ENCODE results near the gene HDGF. TPM values are rescaled to one million over a fixed set of nuclear protein-coding genes. Genes with fewer than 3 reads are reported as not detected.
"Not testable (repeated sequence)": the region's sequence is repeated elsewhere in the genome, so short reads cannot be mapped to it uniquely, and the experiment has no call there.

The HDGF gene
- total RNA-seq, 1 donor from 2014 or later: 359 TPM

DNA sequence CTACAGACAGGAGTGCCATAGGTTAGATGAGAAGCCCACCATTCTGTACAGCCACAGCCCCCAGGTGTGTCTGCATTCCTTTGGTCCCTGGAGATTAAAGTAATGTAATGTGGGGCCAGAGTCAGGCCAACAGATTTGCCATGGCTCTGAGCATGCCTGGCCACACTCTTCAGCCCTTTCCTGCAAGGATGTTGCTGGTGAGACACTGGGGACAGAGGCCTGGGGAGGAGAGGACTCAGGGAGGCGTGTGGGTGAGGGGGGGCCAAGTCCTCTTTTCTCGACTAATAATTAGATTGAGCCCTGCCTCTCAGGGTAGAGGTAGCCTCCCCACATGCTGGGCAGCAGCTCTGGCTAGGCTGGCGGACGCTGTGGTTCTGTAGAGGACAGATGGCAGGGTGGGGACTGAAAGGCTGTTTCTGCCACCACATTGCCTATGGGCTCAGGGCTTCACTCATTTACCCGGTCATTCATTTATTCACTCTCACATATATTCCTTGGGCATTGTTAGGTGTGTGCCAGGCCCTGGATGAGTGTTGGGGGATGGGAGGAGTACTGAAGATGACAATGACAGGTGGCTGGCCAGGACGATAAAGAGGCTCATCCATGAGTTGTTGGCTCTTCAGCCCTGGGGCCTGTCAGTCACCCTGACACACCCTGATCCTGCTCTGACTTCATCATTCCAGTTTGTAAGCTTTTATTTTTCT lies 8.8 kb upstream of the HDGF start:
- Mint-ChIP-seq H3K27me3 (ENCODE audit: low read depth) (no peaks in the 10 kb centered on the region), H3K9me3 (no peaks in the 10 kb centered on the region), H3K27ac (no peak overlapping the region), H3K36me3 (ENCODE audit: low read depth) (no peaks in the 10 kb centered on the region), H3K4me1 (ENCODE audit: low read depth) (no peaks in the 10 kb centered on the region), H3K4me3 (ENCODE audit: low read depth) (no peak overlapping the region)
- intact Hi-C loops (cut with micrococcal nuclease): no loop called here
- DNase-seq (ENCODE audit: low spot score): no peak

DNA sequence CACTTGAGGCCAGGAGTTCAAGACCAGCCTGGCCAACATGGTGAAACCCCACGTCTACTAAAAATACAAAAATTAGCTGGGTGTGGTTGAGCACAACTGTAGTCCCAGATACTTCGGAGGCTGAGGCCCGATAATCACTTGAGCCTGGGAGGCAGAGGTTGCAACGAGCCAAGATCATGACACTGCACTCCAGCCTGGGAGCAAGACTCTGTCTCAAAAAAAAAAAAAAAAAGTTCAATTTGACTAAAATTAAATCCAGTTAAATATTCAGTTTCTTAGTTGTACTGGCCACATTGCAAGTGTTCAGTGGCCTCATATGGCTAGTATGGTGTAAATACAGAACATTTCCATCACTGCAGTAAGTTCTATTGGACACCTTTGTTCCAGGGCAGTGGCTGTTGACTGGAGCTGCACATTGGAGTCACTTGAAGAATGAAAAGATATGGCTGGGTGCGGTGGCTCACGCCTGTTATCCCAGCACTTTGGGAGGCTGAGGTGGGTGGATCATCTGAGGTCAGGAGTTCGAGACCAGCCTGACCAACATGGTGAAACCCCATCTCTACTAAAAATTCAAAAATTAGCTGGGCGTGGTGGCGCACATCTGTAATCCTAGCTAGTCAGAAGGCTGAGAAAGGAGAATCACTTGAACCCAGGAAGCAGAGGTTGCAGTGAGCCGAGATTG lies 6.2 kb upstream of the HDGF start:
- H3K27me3 Mint-ChIP-seq (ENCODE audit: low read depth); H3K4me3 Mint-ChIP-seq (ENCODE audit: low read depth); intact Hi-C loops (cut with micrococcal nuclease); H3K36me3 Mint-ChIP-seq (ENCODE audit: low read depth); DNase-seq (ENCODE audit: low spot score); H3K9me3 Mint-ChIP-seq; H3K4me1 Mint-ChIP-seq (ENCODE audit: low read depth); H3K27ac Mint-ChIP-seq: not testable (repeated sequence)

DNA sequence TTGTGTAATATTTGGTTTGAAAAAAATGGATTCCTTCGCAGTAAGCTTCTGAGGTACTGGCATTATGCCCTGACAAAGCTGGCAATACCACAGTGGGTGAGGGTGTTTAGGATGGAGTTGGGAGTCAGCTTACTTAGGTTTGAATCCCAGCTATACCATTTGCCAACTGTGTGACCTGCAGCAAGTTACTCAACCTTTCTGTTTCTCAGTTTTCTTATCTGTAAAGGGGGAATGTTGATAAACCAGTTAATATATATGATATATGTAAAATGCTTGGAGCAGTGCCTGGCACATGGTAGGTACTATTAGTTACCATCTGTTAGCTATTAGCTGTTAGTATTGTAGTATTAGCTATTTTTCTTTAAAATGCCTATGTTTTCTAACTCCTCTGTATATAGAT lies 4.9 kb upstream of the HDGF start:
- peaks cover 7% of the 10 kb centered on the region for H3K4me1 Mint-ChIP-seq (ENCODE audit: low read depth)
- DNase-seq (ENCODE audit: low spot score): no peak
- H3K9me3 Mint-ChIP-seq: no peaks in the 10 kb centered on the region
- H3K27ac Mint-ChIP-seq: no peak overlapping the region
- H3K4me3 Mint-ChIP-seq (ENCODE audit: low read depth): no peak overlapping the region
- intact Hi-C loops (cut with micrococcal nuclease): no loop called here
- peaks cover 3% of the 10 kb centered on the region for H3K36me3 Mint-ChIP-seq (ENCODE audit: low read depth)
- no peaks in the 10 kb centered on the region for H3K27me3 Mint-ChIP-seq (ENCODE audit: low read depth)

DNA sequence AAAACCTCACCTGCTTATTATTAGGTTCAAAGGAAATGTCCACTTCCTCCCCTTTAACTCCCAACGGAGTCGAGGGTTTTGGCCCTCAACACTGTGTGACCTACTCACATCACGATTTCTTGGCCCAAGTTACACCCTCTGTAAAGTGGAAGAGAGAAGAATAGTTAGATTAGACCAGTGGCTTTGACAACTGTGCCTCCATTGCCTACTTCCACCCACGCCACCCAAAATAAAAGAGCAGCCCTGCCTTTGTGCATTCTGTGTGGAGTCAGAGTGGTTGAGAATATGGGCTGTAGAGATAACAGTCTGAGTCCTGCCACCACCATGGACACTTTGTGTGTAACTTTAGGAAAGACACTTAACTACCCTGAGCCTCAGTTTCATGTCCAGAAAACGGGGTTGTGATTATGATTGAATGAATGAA lies 4.1 kb upstream of the HDGF start:
- Mint-ChIP-seq H3K36me3 (ENCODE audit: low read depth) (peaks cover 5% of the 10 kb centered on the region), H3K27me3 (ENCODE audit: low read depth) (no peaks in the 10 kb centered on the region), H3K4me3 (ENCODE audit: low read depth) (no peak overlapping the region), H3K4me1 (ENCODE audit: low read depth) (peaks cover 7% of the 10 kb centered on the region), H3K27ac (no peak overlapping the region), H3K9me3 (no peaks in the 10 kb centered on the region)
- no peak for DNase-seq (ENCODE audit: low spot score)
- intact Hi-C loops (cut with micrococcal nuclease): no loop called here

DNA sequence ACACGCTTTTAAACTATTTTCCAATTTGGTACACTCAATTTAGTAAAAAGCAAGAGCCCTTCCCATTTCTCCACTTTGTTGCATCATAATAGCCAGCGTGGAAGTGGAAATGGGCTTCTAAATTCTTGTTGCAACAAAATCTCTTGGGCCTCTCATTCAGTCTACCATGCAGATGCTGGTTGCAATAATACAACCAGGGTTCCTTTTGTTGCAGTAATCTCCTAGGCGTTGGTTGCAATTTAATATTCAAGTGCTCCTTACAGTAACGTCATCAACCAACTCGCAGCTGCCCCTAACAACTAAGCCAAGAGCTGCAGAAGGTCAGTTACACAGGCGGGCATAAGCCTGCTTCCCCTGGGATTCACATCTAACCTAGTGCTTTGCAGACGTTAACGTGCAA lies 2.7 kb upstream of the HDGF start:
- intact Hi-C loops (cut with micrococcal nuclease): loop anchor here (5.0 kb wide), 1 partner anchor 247 kb away; no protein-coding TSS in a partner anchor
- Mint-ChIP-seq H3K9me3 (no peaks in the 10 kb centered on the region), H3K27ac (no peak overlapping the region), H3K4me1 (ENCODE audit: low read depth) (peaks cover 12% of the 10 kb centered on the region), H3K27me3 (ENCODE audit: low read depth) (no peaks in the 10 kb centered on the region), H3K36me3 (ENCODE audit: low read depth) (peaks cover 19% of the 10 kb centered on the region), H3K4me3 (ENCODE audit: low read depth) (no peak overlapping the region)
- DNase-seq (ENCODE audit: low spot score): no peak

DNA sequence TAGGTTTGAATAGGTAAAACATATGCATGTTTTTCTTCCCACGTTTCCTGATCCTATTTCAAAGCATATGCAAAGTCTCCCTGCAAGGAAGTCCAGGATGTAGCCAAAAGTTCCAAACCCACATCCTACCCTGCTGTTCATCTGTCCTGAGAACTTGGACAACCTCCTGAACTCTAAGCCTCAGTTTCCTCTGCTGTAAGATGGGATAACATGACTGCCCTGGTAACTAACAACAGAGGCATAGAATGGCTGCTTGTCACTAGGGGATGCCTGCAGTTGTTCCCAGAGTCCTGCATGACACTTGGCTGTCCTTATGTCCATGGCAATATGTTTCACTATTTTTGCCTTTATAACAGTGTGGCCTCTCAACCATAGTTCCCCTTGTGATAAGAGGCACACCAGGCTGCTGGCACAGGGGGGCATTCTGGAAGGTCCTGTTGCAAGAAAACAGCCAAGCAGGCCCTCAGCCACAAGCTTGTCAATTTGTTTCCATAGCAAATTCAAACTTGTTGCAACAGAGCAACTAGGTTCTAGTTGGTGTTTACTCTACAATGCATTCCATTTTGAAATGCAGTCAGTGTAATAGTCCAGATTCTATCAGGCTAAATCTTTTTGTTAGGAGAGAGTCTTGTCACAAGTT lies 1.5 kb upstream of the HDGF start:
- no peaks in the 10 kb centered on the region for H3K9me3 Mint-ChIP-seq
- intact Hi-C loops (cut with micrococcal nuclease): loop anchor here (5.0 kb wide), 1 partner anchor 246 kb away; no protein-coding TSS in a partner anchor
- H3K27ac Mint-ChIP-seq: peak overlapping the region; percentile 80

DNA sequence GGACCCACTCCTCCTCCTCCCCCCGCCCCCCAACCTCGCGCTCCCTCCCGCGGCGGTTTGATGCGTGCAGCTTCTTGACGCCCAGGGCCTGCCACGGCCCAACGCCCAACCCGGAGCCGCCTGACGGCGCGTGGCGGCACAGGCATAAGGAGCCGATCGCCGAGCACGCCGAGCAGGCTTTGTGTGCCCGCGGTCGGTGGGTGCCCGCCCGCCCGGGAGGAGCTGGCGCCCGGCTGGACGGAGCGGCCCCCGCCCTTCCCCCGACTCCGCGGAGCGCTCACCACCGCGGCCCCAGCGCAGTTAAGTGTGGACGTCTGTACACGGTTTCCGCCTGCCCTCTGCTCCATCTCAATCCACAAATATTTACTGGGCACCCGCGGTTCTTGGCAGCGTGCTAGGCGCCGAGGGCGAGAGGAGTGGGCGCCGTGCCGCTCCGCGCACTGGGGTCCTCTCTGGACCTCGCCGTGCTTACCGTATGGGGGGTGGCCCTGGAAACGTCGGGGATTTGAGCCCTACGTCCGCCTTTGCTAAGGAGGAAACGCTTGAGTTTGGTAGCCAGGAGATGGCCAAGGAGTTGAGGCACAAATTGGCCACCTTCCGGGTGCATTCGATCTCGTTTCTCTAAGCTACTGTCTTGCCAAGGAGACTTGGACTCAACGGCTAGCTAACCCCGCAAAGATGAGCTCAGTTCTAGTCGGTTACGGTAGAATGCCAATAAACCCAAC lies 444 bp upstream of the HDGF start:
- peak overlapping the region; percentile 97 for H3K4me3 Mint-ChIP-seq (ENCODE audit: low read depth)
- no peaks in the 10 kb centered on the region for H3K27me3 Mint-ChIP-seq (ENCODE audit: low read depth)
- H3K36me3 Mint-ChIP-seq (ENCODE audit: low read depth): peaks cover 34% of the 10 kb centered on the region
- DNase-seq (ENCODE audit: low spot score): peak; percentile 93
- intact Hi-C loops (cut with micrococcal nuclease): loop anchor here (1.0 to 5.0 kb wide), 4 partner anchors 11 to 245 kb away; partner anchors contain the start of genes ISG20L2, METTL25B, MRPL24 and PRCC
- H3K27ac Mint-ChIP-seq: peak overlapping the region; percentile 92
- peaks cover 32% of the 10 kb centered on the region for H3K4me1 Mint-ChIP-seq (ENCODE audit: low read depth)
- no peaks in the 10 kb centered on the region for H3K9me3 Mint-ChIP-seq

More for the DNA sequence above, 1.5 kb upstream of the HDGF start:
- Mint-ChIP-seq H3K27me3 (ENCODE audit: low read depth) (no peaks in the 10 kb centered on the region), H3K36me3 (ENCODE audit: low read depth) (peaks cover 30% of the 10 kb centered on the region), H3K4me3 (ENCODE audit: low read depth) (peak overlapping the region; percentile 97), H3K4me1 (ENCODE audit: low read depth) (peaks cover 24% of the 10 kb centered on the region)
- DNase-seq (ENCODE audit: low spot score): no peak

DNA sequence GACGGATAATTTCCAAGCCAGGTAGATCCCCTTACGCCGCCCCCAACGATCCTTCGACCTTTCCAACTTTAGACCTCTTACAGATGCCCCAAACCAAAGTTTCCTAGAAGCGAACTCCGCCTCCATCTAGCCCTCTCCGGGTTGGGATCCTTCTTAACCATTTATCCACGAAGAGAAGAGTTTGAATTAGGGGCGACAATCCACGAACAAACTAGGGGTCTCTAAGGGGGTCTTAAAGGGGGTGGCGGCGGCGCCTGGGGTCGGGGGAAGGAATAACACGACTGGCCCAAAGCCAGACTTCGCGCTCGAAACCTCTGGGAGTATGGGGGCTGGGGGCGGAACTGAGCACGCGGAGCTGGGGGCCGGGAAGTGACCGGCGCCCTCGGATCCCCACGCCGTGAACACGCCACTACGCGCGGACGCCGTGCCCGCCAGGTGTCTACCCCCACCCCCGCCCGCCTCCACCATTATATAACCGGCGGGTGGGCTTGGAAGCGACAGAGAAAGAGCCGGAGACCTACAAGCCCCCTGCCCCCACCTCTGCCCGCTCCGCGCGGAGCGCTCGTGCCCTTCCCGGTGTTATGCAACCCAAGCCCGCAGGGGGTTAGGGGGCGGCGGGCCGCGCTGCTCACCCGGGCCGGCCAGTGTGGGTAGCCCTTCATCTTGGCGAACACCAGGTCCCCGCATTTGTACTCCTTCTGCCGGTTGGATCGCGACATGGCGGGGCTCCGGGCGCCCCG lies 594 bp downstream of the HDGF start:
- no peaks in the 10 kb centered on the region for H3K27me3 Mint-ChIP-seq (ENCODE audit: low read depth)
- no peaks in the 10 kb centered on the region for H3K9me3 Mint-ChIP-seq
- H3K36me3 Mint-ChIP-seq (ENCODE audit: low read depth): peaks cover 41% of the 10 kb centered on the region
- intact Hi-C loops (cut with micrococcal nuclease): loop anchor here (1.0 to 5.0 kb wide), 4 partner anchors 10 to 244 kb away; partner anchors contain the start of genes ISG20L2, METTL25B, MRPL24 and PRCC
- H3K4me3 Mint-ChIP-seq (ENCODE audit: low read depth): peak overlapping the region; percentile 94
- peak overlapping the region; percentile 92 for H3K27ac Mint-ChIP-seq
- peaks cover 36% of the 10 kb centered on the region for H3K4me1 Mint-ChIP-seq (ENCODE audit: low read depth)
- DNase-seq (ENCODE audit: low spot score): no peak

DNA sequence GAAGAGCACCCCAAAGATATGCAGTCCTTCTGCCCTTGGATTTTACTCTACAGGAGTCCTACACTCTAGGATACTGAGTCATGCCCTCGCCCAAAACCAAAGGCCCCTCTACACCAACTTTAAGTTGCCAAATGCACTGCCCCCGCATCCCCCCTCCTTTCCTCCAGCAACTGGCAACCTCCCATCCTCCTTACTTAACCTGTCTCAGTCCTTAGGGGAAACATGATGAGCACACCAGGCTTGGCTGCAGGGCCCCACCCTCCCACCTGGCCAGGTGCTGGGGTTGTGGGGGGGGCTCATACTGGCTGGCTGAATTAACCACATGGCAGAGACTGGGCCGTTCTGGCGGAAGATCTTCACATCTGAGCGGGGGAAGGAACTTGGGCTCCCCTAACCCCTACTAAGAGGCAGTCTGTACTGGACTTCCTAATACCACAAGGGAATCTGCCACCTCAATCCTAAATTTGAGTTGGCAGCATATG lies 1.2 kb downstream of the HDGF start:
- no peaks in the 10 kb centered on the region for H3K9me3 Mint-ChIP-seq
- peak overlapping the region; percentile 94 for H3K4me3 Mint-ChIP-seq (ENCODE audit: low read depth)
- no peak for DNase-seq (ENCODE audit: low spot score)
- H3K36me3 Mint-ChIP-seq (ENCODE audit: low read depth): peaks cover 47% of the 10 kb centered on the region
- no peaks in the 10 kb centered on the region for H3K27me3 Mint-ChIP-seq (ENCODE audit: low read depth)
- intact Hi-C loops (cut with micrococcal nuclease): loop anchor here (5.0 kb wide), 1 partner anchor 243 kb away; no protein-coding TSS in a partner anchor
- peak overlapping the region; percentile 92 for H3K27ac Mint-ChIP-seq
- peaks cover 42% of the 10 kb centered on the region for H3K4me1 Mint-ChIP-seq (ENCODE audit: low read depth)

DNA sequence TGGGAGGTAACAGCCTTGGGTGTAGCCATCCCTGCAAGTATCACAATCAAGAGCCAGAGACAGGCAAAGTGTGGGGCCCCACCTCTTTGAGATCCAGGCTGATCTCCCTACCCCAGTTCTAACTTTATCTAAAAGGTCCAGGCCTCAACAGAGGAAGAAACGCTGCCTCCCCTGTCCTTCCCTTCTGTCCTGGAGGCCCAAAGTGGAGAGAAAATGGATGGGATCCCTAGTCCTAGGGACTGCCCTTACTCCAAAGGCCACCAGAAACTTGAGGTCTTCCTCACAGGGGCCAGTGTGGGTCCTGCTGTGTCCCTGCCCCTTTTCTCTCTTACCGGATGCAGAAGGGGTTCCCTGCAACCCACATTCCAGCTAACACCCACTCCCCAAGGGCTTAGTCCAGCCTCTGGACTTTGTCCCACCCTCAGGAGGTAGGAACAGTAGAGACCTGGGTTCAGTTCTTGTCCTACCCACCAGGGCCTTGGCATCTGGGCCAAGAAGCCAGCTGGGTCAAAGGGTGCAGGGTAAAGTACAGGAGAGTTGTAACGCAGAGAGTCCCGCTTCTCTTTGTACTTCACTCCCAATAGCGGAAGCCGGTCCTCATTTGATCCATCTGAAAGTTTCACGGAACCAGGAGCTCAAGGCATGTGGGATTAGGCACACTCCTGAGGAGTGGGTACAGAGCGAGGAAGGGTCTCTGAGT lies 1.9 kb downstream of the HDGF start:
- H3K4me1 Mint-ChIP-seq (ENCODE audit: low read depth): peaks cover 41% of the 10 kb centered on the region

DNA sequence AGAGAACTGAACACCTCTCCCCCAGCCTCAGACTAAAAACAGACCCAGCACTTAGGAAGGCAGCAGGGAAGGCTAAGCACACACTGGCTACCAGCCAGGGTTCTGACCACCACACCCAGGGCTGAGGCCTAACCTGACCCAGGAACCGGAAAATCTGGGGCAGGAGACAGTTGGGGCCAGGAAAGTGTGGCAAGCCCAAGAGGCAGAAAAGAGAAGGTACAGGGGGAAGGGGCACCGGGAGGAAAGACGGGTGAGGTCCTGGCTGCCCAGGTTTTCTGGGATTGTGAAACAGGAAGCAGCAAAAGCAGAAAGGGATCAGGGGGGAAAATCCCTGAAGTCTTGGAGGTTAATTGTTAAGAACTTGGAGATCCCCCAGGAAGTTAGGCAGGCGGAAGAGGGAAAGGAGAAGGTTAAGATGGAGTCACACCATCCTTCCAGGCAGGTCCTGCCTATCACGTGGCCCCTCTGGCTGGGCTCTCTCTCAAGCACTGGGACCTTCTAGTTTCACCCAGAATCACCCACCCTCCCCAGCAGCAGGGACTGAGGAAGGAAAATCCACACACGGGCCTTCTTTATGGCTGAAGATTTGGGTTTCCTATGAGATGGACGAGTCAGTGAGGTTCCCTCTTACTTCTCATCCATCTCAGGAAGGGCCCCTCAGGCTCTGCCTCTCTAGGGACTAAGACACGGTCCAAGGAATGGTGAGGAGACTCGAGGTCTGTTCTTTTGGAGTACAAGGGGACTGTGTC lies 2.6 kb downstream of the HDGF start:
- Mint-ChIP-seq H3K36me3 (ENCODE audit: low read depth) (peaks cover 59% of the 10 kb centered on the region), H3K27me3 (ENCODE audit: low read depth) (no peaks in the 10 kb centered on the region), H3K27ac (peak overlapping the region; percentile 92), H3K4me3 (ENCODE audit: low read depth) (peak overlapping the region; percentile 94), H3K9me3 (no peaks in the 10 kb centered on the region), H3K4me1 (ENCODE audit: low read depth) (peaks cover 41% of the 10 kb centered on the region)
- intact Hi-C loops (cut with micrococcal nuclease): no loop called here
- DNase-seq (ENCODE audit: low spot score): no peak

More for the DNA sequence above, 1.9 kb downstream of the HDGF start:
- Mint-ChIP-seq H3K9me3 (no peaks in the 10 kb centered on the region), H3K4me3 (ENCODE audit: low read depth) (peak overlapping the region; percentile 94), H3K36me3 (ENCODE audit: low read depth) (peaks cover 54% of the 10 kb centered on the region), H3K27me3 (ENCODE audit: low read depth) (no peaks in the 10 kb centered on the region), H3K27ac (peak overlapping the region; percentile 92)
- no peak for DNase-seq (ENCODE audit: low spot score)
- intact Hi-C loops (cut with micrococcal nuclease): loop anchor here (5.0 kb wide), 1 partner anchor 242 kb away; no protein-coding TSS in a partner anchor
